ENCODE results near the gene APOD.
"Not testable (repeated sequence)": the region's sequence is repeated elsewhere in the genome, so short reads cannot be mapped to it uniquely, and the experiment has no call there.

Gene APOD

GRCh38 chr3:195583831-195584542 lies at the start of gene APOD:
Gene APOD, minus strand, starts transcription at chr3:195583940. Its CDS starts 4,479 bp downstream, at chr3:195579461.
- DNase-seq (ENCODE audit: low read depth), result no peak

GRCh38 chr3:195633351-195633750 lies 49.6 kb upstream of the APOD start:
- not testable (repeated sequence) for DNase-seq (ENCODE audit: low read depth)

- DNase-seq (ENCODE audit: low read depth), result not testable (repeated sequence)
Measured at GRCh38 chr3:195632501-195633185, 48.9 kb upstream of the APOD start.

GRCh38 chr3:195632046-195632445 lies 48.3 kb upstream of the APOD start:
- not testable (repeated sequence) for DNase-seq (ENCODE audit: low read depth)

GRCh38 chr3:195630938-195631495 lies 47.3 kb upstream of the APOD start:
- not testable (repeated sequence) for DNase-seq (ENCODE audit: low read depth)

- DNase-seq (ENCODE audit: low read depth), result not testable (repeated sequence)
Measured at GRCh38 chr3:195630086-195630917, 46.6 kb upstream of the APOD start.

- DNase-seq (ENCODE audit: low read depth), result not testable (repeated sequence)
Measured at GRCh38 chr3:195629682-195630081, 45.9 kb upstream of the APOD start.

GRCh38 chr3:195628386-195628920 lies 44.7 kb upstream of the APOD start:
- DNase-seq (ENCODE audit: low read depth), result not testable (repeated sequence)

GRCh38 chr3:195627515-195628385 lies 44.0 kb upstream of the APOD start:
- not testable (repeated sequence) for DNase-seq (ENCODE audit: low read depth)

GRCh38 chr3:195624603-195625560 lies 41.1 kb upstream of the APOD start:
- not testable (repeated sequence) for DNase-seq (ENCODE audit: low read depth)

- not testable (repeated sequence) for DNase-seq (ENCODE audit: low read depth)
Measured at GRCh38 chr3:195624171-195624570, 40.4 kb upstream of the APOD start.

- DNase-seq (ENCODE audit: low read depth), result not testable (repeated sequence)
Measured at GRCh38 chr3:195623217-195623965, 39.7 kb upstream of the APOD start.

- DNase-seq (ENCODE audit: low read depth), result not testable (repeated sequence)
Measured at GRCh38 chr3:195622523-195623170, 38.9 kb upstream of the APOD start.

- not testable (repeated sequence) for DNase-seq (ENCODE audit: low read depth)
Measured at GRCh38 chr3:195622012-195622411, 38.3 kb upstream of the APOD start.

GRCh38 chr3:195621095-195621494 lies 37.4 kb upstream of the APOD start:
- not testable (repeated sequence) for DNase-seq (ENCODE audit: low read depth)

- DNase-seq (ENCODE audit: low read depth), result not testable (repeated sequence)
Measured at GRCh38 chr3:195620476-195620875, 36.7 kb upstream of the APOD start.

GRCh38 chr3:195619591-195620369 lies 36.0 kb upstream of the APOD start:
- not testable (repeated sequence) for DNase-seq (ENCODE audit: low read depth)
